ENCODE measurements around the gene LY6G6F.

Gene LY6G6F

GRCh38 chr6:31727717-31728671 is 21.3 kb downstream of the LY6G6F start:
- Histone ChIP-seq H4K91ac (ENCODE audit: low read depth, low read length, poor library complexity) (no peak overlapping the region), H3K27me3 (ENCODE audit: control insufficient read depth in 3 of 3, insufficient read depth in 3 of 3, low read depth in 1 of 3, low read length in 3 of 3) (no peaks in the 10 kb centered on the region), H2BK120ac (ENCODE audit: low read depth, low read length) (no peak overlapping the region), H3K27ac (replicated peaks; ENCODE audit: low read length) (no peak overlapping the region), H3K79me1 (ENCODE audit: low read depth, low read length) (peaks cover 7% of the 10 kb centered on the region), H3K23ac (ENCODE audit: low read depth, low read length, poor library complexity) (peak overlapping the region; percentile 92), H3K4ac (ENCODE audit: low read length) (no peak overlapping the region), H3K14ac (ENCODE audit: low read length) (no peak overlapping the region), H3K4me2 (ENCODE audit: insufficient read depth, low read length, poor library complexity, severe bottlenecking) (no peak overlapping the region), H3K9ac (ENCODE audit: low read depth, low read length, poor library complexity) (no peak overlapping the region), H2BK5ac (ENCODE audit: low read length) (peak overlapping the region; percentile 85), H2AFZ (ENCODE audit: low read length) (no peak overlapping the region), H2BK12ac (ENCODE audit: low read length) (no peak overlapping the region), H3K36me3 (replicated peaks in 1 of 2; ENCODE audit: control insufficient read depth in 2 of 2, insufficient read depth in 2 of 2, low read length in 2 of 2) (peaks cover 48 to 73% of the 10 kb centered on the region in 2 donors), H3K4me3 (ENCODE audit: low read length in 2 of 2) (peak overlapping the region in 1 of 2 donors; percentile 83), H3K18ac (ENCODE audit: low read length) (no peak overlapping the region), H3K4me1 (ENCODE audit: control insufficient read depth in 2 of 2, insufficient read depth in 1 of 2, low read depth in 1 of 2, low read length in 2 of 2) (peaks cover 9 to 13% of the 10 kb centered on the region in 2 donors), H2AK5ac (ENCODE audit: low read depth, low read length) (peak overlapping the region; percentile 36), H4K8ac (ENCODE audit: low read depth, low read length) (peak overlapping the region; percentile 53), H3K9me3 (replicated peaks in 1 of 2; ENCODE audit: control insufficient read depth in 2 of 2, insufficient read depth in 1 of 2, low read depth in 1 of 2, low read length in 2 of 2) (no peaks in the 10 kb centered on the region), H2BK15ac (ENCODE audit: low read length) (no peak overlapping the region)
- no peak for DNase-seq (ENCODE audit: low spot score)
- WGBS, 2 donors (ENCODE audit: extremely low coverage in 2 of 2, insufficient read length in 2 of 2, insufficient replicate concordance in 1 of 2) = no CpG with 5 or more reads among the region's 41 CpGs

- Histone ChIP-seq H2AK5ac (ENCODE audit: low read depth, low read length) (peak within 1 kb of the TSS; percentile 88), H3K4ac (ENCODE audit: low read length) (no peak within 1 kb of the TSS), H3K27ac (replicated peaks; ENCODE audit: low read length) (peak within 1 kb of the TSS; percentile 84), H3K4me3 (ENCODE audit: low read length in 2 of 2) (peak within 1 kb of the TSS; percentile 83 to 94), H4K8ac (ENCODE audit: low read depth, low read length) (peak within 1 kb of the TSS; percentile 53), H2BK5ac (ENCODE audit: low read length) (peak within 1 kb of the TSS; percentile 85), H3K4me2 (ENCODE audit: insufficient read depth, low read length, poor library complexity, severe bottlenecking) (peak within 1 kb of the TSS; percentile 77), H4K91ac (ENCODE audit: low read depth, low read length, poor library complexity) (peak within 1 kb of the TSS; percentile 89), H3K27me3 (ENCODE audit: control insufficient read depth in 3 of 3, insufficient read depth in 3 of 3, low read depth in 1 of 3, low read length in 3 of 3) (no peaks in the 10 kb centered on the region), H3K36me3 (replicated peaks in 1 of 2; ENCODE audit: control insufficient read depth in 2 of 2, insufficient read depth in 2 of 2, low read length in 2 of 2) (peaks cover 57 to 82% of the 10 kb centered on the region in 2 donors), H2BK12ac (ENCODE audit: low read length) (no peak within 1 kb of the TSS), H3K4me1 (ENCODE audit: control insufficient read depth in 2 of 2, insufficient read depth in 1 of 2, low read depth in 1 of 2, low read length in 2 of 2) (peaks cover 9 to 13% of the 10 kb centered on the region in 2 donors), H3K79me1 (ENCODE audit: low read depth, low read length) (peaks cover 11% of the 10 kb centered on the region), H3K9me3 (replicated peaks in 1 of 2; ENCODE audit: control insufficient read depth in 2 of 2, insufficient read depth in 1 of 2, low read depth in 1 of 2, low read length in 2 of 2) (no peaks in the 10 kb centered on the region), H2BK15ac (ENCODE audit: low read length) (peak within 1 kb of the TSS; percentile 37), H2BK120ac (ENCODE audit: low read depth, low read length) (peak within 1 kb of the TSS; percentile 35), H2AFZ (ENCODE audit: low read length) (peak within 1 kb of the TSS; percentile 86), H3K9ac (ENCODE audit: low read depth, low read length, poor library complexity) (peak within 1 kb of the TSS; percentile 92), H3K23ac (ENCODE audit: low read depth, low read length, poor library complexity) (peak within 1 kb of the TSS; percentile 95), H3K18ac (ENCODE audit: low read length) (peak within 1 kb of the TSS; percentile 100), H3K14ac (ENCODE audit: low read length) (peak within 1 kb of the TSS; percentile 73)
- no CpG with 5 or more reads among the region's 36 CpGs for WGBS, 2 donors (ENCODE audit: extremely low coverage in 2 of 2, insufficient read length in 2 of 2, insufficient replicate concordance in 1 of 2)
- DNase-seq (ENCODE audit: low spot score) = no peak
These were observed 22.3 kb downstream of the LY6G6F start, which contains the start of gene DDAH2 for GRCh38 chr6:31728767-31729514. TSS of gene DDAH2 (minus strand) at chr6:31729299. CDS start at chr6:31729161, 138 bp downstream.

- Histone ChIP-seq H2BK15ac (ENCODE audit: low read length) (no peak overlapping the region), H3K14ac (ENCODE audit: low read length) (peak overlapping the region; percentile 73), H3K4me1 (ENCODE audit: control insufficient read depth in 2 of 2, insufficient read depth in 1 of 2, low read depth in 1 of 2, low read length in 2 of 2) (peaks cover 13 to 18% of the 10 kb centered on the region in 2 donors), H2BK5ac (ENCODE audit: low read length) (peak overlapping the region; percentile 85), H3K4me2 (ENCODE audit: insufficient read depth, low read length, poor library complexity, severe bottlenecking) (peak overlapping the region; percentile 77), H3K4me3 (ENCODE audit: low read length in 2 of 2) (peak overlapping the region; percentile 83 to 94), H3K9ac (ENCODE audit: low read depth, low read length, poor library complexity) (peak overlapping the region; percentile 82), H2BK12ac (ENCODE audit: low read length) (no peak overlapping the region), H3K23ac (ENCODE audit: low read depth, low read length, poor library complexity) (peak overlapping the region; percentile 95), H2AK5ac (ENCODE audit: low read depth, low read length) (peak overlapping the region; percentile 88), H4K8ac (ENCODE audit: low read depth, low read length) (no peak overlapping the region), H3K27ac (replicated peaks; ENCODE audit: low read length) (peak overlapping the region; percentile 84), H2AFZ (ENCODE audit: low read length) (peak overlapping the region; percentile 86), H3K18ac (ENCODE audit: low read length) (peak overlapping the region; percentile 100), H3K4ac (ENCODE audit: low read length) (no peak overlapping the region), H3K27me3 (ENCODE audit: control insufficient read depth in 3 of 3, insufficient read depth in 3 of 3, low read depth in 1 of 3, low read length in 3 of 3) (no peaks in the 10 kb centered on the region), H3K9me3 (replicated peaks in 1 of 2; ENCODE audit: control insufficient read depth in 2 of 2, insufficient read depth in 1 of 2, low read depth in 1 of 2, low read length in 2 of 2) (no peaks in the 10 kb centered on the region), H4K91ac (ENCODE audit: low read depth, low read length, poor library complexity) (no peak overlapping the region), H3K79me1 (ENCODE audit: low read depth, low read length) (peaks cover 15% of the 10 kb centered on the region), H3K36me3 (replicated peaks in 1 of 2; ENCODE audit: control insufficient read depth in 2 of 2, insufficient read depth in 2 of 2, low read length in 2 of 2) (peaks cover 57 to 83% of the 10 kb centered on the region in 2 donors), H2BK120ac (ENCODE audit: low read depth, low read length) (no peak overlapping the region)
- no CpG with 5 or more reads among the region's 29 CpGs for WGBS, 2 donors (ENCODE audit: extremely low coverage in 2 of 2, insufficient read length in 2 of 2, insufficient replicate concordance in 1 of 2)
- peak; percentile 92 for DNase-seq (ENCODE audit: low spot score)
These were observed 22.9 kb downstream of the LY6G6F start for GRCh38 chr6:31729515-31729978.

All from neuronal stem cell (in vitro differentiated cells).